Osteoblast (primary cell): Measurements from ENCODE around the gene TMTC2. TPM values are rescaled to one million over a fixed set of nuclear protein-coding genes. Genes with fewer than 3 reads are reported as not detected.
A peak's percentile ranks its signal among the peaks of the same experiment; 100 is the strongest.

Experiments used
- DNase-seq: peaks from one replicate; pipeline ENCODE4 v3.0.0; 2011; ENCODE audit warnings: low spot score, mixed read lengths; ENCODE audit not compliant: insufficient read length; ENCODE audit errors: missing footprints
- H2AFZ ChIP-seq: 2 replicates; pipeline ENCODE4 v1.6.0; 2011; ENCODE audit warnings: mild to moderate bottlenecking, low read length
- H3K27ac ChIP-seq: 2 replicates; pipeline ENCODE4 v1.5.1; 2011; ENCODE audit warnings: mild to moderate bottlenecking, low read depth, low read length, moderate library complexity
- H3K27me3 ChIP-seq: 2 replicates; pipeline ENCODE4 v1.6.0; 2012; ENCODE audit warnings: mild to moderate bottlenecking, control low read depth, inconsistent platforms, low read length, moderate library complexity; ENCODE audit not compliant: insufficient read depth
- H3K36me3 ChIP-seq: 2 replicates; pipeline ENCODE4 v1.5.1; 2011; ENCODE audit warnings: mild to moderate bottlenecking, low read length, control low read depth, moderate library complexity; ENCODE audit not compliant: insufficient read depth
- H3K4me1 ChIP-seq: 2 replicates; pipeline ENCODE4 v1.5.1; 2011; ENCODE audit warnings: mild to moderate bottlenecking, low read length, control low read depth, moderate library complexity; ENCODE audit not compliant: insufficient read depth
- H3K4me2 ChIP-seq: 2 replicates; pipeline ENCODE4 v1.6.0; 2011; ENCODE audit warnings: mild to moderate bottlenecking, low read length; ENCODE audit not compliant: insufficient read depth
- H3K4me3 ChIP-seq: fragments of 200-600 bp; sonication (generic); 3 replicates; pipeline ENCODE4 v1.5.1; 2012; ENCODE audit warnings: mild to moderate bottlenecking, low read length, inconsistent platforms; ENCODE audit not compliant: insufficient read depth
- H3K79me2 ChIP-seq: 2 replicates; pipeline ENCODE4 v1.6.0; 2012; ENCODE audit warnings: mild to moderate bottlenecking, low read length, control low read depth, inconsistent platforms; ENCODE audit not compliant: insufficient read depth
- H3K9me3 ChIP-seq: 2 replicates; pipeline ENCODE4 v1.5.1; 2011; ENCODE audit warnings: low read depth, low read length, control low read depth
- H4K20me1 ChIP-seq: 2 replicates; pipeline ENCODE4 v1.6.0; 2012; ENCODE audit warnings: mild to moderate bottlenecking, low read length, control low read depth; ENCODE audit not compliant: insufficient read depth
- CTCF ChIP-seq: IDR thresholded peaks from 2 replicates; pipeline ENCODE4 v1.5.1; 2011; ENCODE audit warnings: mild to moderate bottlenecking, low read depth, low read length, moderate library complexity; ENCODE audit errors: extremely low read depth
- total RNA-seq: library from RNA; depleted of rRNA; stranded (reverse); fragments of >200 nt; gene quantifications from 2 replicates; pipeline ENCODE4 v1.2.3, GENCODE V29; 2012

Gene TMTC2
- total RNA-seq, 1 donor = 2.5 TPM

- Histone ChIP-seq H3K27me3 (no peaks in the 10 kb centered on the region), H3K4me2 (no peak overlapping the region), H3K4me3 (no peak overlapping the region), H3K9me3 (no peaks in the 10 kb centered on the region), H3K79me2 (no peaks in the 10 kb centered on the region), H4K20me1 (no peaks in the 10 kb centered on the region), H3K36me3 (no peaks in the 10 kb centered on the region), H3K27ac (no peak overlapping the region), H3K4me1 (no peaks in the 10 kb centered on the region), H2AFZ (no peak overlapping the region)
- no peak for DNase-seq
- TF ChIP-seq CTCF = no peak
Observed at GRCh38 chr12:82998509-82998908, 311.8 kb downstream of the TMTC2 start.

- Histone ChIP-seq H3K9me3 (no peaks in the 10 kb centered on the region), H3K4me2 (no peak overlapping the region), H3K36me3 (no peaks in the 10 kb centered on the region), H3K27me3 (no peaks in the 10 kb centered on the region), H4K20me1 (no peaks in the 10 kb centered on the region), H3K79me2 (no peaks in the 10 kb centered on the region), H3K4me3 (no peak overlapping the region), H3K4me1 (no peaks in the 10 kb centered on the region), H2AFZ (no peak overlapping the region), H3K27ac (no peak overlapping the region)
- no peak for TF ChIP-seq CTCF
- no peak for DNase-seq
Observed at GRCh38 chr12:83003026-83003425, 316.3 kb downstream of the TMTC2 start.

GRCh38 chr12:83005534-83006197, 319.0 kb downstream of the TMTC2 start:
- no peak overlapping the region for H3K4me3 ChIP-seq
- TF ChIP-seq CTCF = no peak
- H3K4me2 ChIP-seq = no peak overlapping the region
- no peaks in the 10 kb centered on the region for H3K36me3 ChIP-seq
- no peaks in the 10 kb centered on the region for H4K20me1 ChIP-seq
- no peaks in the 10 kb centered on the region for H3K27me3 ChIP-seq
- no peak overlapping the region for H3K27ac ChIP-seq
- H3K79me2 ChIP-seq = no peaks in the 10 kb centered on the region
- H2AFZ ChIP-seq = no peak overlapping the region
- no peaks in the 10 kb centered on the region for H3K4me1 ChIP-seq
- no peak for DNase-seq
- H3K9me3 ChIP-seq = peaks cover 2% of the 10 kb centered on the region

GRCh38 chr12:83008703-83009102, 322.0 kb downstream of the TMTC2 start:
- no peak overlapping the region for H2AFZ ChIP-seq
- H3K4me3 ChIP-seq = no peak overlapping the region
- no peaks in the 10 kb centered on the region for H3K79me2 ChIP-seq
- H3K27me3 ChIP-seq = no peaks in the 10 kb centered on the region
- H3K4me1 ChIP-seq = no peaks in the 10 kb centered on the region
- H3K4me2 ChIP-seq = no peak overlapping the region
- H3K27ac ChIP-seq = no peak overlapping the region
- H3K9me3 ChIP-seq = peaks cover 2% of the 10 kb centered on the region
- TF ChIP-seq CTCF = no peak
- DNase-seq = peak; percentile 62
- no peaks in the 10 kb centered on the region for H3K36me3 ChIP-seq
- H4K20me1 ChIP-seq = no peaks in the 10 kb centered on the region
